GM19025 (cell line): ENCODE data around the gene MEGF11.

Source experiments
- ATAC-seq: cut with Tn5 transposase; IDR thresholded peaks from one replicate; pipeline ENCODE4 v1.9.1; 2021; ENCODE audit warnings: mild to moderate bottlenecking, low read depth, moderate library complexity; ENCODE audit not compliant: unreplicated experiment

The MEGF11 gene

GRCh38 chr15:66075947-66076346 is 177.6 kb downstream of the MEGF11 start:
- no peak for ATAC-seq

DNA sequence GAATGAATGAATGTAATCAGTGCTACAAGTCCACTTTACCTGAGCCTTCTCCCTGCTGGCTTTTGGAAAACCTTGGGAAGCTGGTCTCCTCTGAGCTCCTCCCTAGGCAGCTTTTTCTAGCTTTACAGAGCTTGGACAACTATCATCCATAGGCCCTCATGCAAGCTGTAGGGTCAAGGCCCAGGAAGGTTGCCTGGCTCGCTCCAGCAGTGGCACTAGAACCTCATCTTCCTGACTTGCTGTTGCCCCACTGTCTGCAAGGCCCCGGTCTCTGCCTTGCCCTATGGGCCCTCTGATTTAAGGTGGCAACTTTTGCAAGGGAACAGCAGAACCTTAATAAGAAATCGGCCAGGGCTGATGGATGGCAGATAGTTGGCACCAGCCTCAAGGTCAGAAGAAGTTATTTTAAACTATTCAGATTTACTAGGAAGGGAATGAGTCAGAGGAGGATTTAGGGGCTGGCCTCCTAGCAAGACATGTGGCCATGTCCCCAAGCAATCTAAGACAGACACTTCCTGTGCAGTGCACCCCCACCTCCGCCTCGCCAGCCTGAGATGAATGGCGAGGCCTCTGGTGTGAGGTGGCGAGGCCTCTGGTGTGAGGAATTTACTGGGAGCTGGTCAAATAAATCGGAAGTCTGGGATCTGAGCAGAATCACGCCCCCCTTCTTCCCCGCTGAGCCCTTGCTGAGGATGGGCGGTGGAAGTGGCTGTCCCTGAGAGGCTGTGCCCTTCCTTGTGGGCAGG is 180.8 kb downstream of the MEGF11 start:
- ATAC-seq, result no peak

DNA sequence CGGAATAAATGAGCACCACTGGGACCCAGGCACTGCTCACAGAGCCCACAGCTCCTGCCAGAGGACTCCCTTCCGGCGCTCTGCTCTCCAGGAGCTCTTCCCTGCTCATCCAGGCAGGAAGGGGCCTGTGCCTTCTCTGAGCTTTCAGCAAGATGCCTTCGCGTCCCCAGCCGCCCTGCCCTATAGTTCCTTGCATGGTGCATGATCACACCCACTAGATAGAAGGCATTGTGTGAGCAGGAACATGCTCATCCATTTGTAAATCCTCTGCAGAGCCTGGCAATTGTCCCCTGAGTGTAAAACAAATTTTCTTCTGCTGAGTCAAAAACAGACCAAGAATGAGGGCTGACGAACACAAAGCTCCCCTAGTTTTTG is 181.6 kb downstream of the MEGF11 start:
- ATAC-seq, result no peak

DNA sequence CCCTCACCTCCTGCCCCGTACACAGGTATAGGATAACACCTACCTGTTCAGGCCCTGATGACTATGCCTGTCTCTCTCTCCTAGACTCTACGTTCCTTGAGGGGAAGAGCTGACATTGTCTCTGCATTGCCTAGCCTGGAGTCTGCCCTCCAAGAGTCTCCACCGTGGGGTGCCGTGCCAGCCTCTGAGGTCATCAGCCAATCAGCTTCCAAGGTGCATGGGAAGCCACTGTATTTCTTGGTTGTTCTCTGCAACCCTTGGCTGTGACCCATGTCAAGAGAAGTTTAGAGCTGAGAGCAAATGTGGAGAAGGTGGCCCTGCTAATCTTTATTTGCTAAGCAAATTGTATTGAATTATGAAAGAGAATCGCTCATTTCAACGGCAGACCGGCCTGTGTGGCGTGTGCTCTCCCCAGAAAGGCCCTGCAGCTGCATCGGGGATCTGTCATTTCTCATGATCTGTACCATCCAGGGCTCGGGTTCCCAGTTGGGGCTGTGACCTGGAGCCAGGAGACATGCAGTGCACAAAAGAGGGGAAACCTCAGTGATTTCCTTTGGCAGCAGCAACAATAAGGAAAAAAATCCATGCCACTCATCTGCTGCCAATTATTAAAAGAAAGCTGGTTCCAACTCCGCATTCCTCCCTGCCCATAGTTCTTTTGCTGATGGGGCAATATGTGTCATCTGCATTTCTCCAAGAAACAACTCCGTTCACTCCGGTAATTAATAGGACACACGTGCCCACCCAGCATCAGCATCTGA is 182.2 kb downstream of the MEGF11 start:
- no peak for ATAC-seq

- no peak for ATAC-seq
Observed at GRCh38 chr15:66070220-66070934, 183.2 kb downstream of the MEGF11 start.

DNA sequence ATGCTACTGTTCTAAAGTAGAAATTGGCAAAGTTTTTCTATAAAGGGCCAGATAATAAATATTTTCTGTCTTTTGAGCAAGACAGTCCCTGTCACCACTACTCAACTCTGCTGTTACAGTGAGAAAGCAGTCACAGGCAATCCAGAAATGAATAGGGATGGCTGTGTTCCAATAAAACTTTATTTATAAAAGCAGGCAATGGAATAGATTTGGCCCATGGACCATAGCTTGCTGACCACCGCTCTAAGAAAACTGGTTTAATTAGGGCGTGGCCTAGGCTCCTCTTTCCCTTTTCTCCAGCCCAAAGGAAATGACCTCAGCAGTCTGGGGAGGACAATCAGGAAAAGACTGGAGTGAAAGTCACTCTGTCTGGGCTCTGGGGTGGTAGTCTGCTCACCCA is 183.8 kb downstream of the MEGF11 start:
- no peak for ATAC-seq

DNA sequence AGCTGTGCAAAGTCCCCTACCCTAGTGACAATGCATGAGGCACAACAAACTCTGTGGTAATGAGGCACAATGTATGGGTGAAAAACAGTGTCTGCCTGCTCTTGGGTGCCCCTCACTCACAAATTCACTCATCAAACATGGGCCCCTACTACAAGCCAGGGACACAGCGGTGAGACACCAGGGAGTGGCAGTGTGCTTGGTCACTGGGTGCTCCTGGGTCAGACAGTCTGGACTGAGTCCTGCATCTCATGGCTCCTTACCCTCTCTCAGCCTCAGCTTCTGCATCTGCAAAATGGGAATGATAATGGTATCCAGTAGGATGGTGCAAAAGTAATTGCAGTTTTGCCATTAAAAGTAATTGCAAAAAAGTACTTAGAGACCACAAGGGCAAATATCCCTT is 184.7 kb downstream of the MEGF11 start:
- ATAC-seq, result no peak

GRCh38 chr15:66067687-66068086 is 185.9 kb downstream of the MEGF11 start:
- no peak for ATAC-seq

- no peak for ATAC-seq
Observed at GRCh38 chr15:66066481-66066880, 187.1 kb downstream of the MEGF11 start.

GRCh38 chr15:66066005-66066404 is 187.5 kb downstream of the MEGF11 start:
- no peak for ATAC-seq

DNA sequence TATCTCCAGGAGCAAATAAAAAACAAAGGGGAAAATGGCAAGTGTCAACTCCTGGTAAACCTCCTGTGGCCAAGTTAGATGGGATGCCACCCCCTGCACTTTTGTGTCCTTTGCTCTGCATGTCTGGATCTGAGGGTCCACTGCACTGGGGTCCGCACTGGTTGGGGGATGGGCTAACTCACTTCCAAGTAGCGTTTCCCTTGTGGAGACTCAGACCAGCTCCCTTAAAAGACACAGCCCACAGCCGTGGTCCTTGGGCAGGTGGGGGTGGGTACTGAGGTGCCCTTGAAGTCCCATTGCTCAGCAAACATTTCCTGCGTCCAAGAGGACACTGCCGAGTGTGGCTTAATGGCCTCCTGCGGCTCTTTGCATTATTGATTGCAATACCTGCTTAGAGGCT is 188.2 kb downstream of the MEGF11 start:
- no peak for ATAC-seq

- no peak for ATAC-seq
Observed at GRCh38 chr15:66063147-66063546, 190.4 kb downstream of the MEGF11 start.

DNA sequence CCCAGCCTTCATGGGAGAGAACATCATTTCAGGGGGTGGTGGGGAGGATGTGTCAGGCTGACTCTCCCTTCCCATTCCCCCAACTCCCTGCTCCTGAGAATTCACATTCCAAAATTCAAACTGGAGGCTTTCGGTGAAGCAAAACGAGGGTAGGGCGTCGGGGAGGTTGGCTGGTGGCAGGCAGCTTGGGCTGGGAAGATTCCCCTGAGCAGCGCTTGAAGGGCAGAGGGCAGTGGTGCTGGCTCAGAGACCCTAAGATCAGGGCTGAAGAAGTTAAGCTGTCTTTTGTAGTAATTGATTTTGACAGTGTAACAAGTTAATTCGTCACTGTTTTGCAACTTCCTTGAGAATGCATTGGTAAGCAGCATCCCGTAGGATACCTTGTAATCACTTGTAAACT is 196.5 kb downstream of the MEGF11 start:
- ATAC-seq, result no peak

DNA sequence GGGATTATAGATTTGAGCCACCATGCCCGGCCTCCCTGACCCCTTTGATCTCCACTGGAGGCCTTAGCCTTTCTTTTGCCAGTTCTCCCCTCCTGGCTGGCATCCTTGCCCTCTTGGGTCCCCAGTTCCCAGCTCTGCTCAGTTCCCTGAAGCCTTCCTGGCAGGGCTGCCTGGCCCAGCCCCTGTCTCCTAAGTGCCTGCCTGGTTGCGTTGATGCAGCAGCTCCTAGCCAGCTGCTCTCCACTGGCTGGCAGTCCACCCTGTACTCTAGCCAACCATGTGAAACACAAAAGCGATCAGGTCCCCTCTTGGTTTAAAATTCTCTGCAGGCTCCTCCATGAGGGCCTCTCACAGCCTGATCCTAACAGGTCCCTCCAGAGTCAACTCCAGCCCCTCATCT is 199.6 kb downstream of the MEGF11 start:
- no peak for ATAC-seq

DNA sequence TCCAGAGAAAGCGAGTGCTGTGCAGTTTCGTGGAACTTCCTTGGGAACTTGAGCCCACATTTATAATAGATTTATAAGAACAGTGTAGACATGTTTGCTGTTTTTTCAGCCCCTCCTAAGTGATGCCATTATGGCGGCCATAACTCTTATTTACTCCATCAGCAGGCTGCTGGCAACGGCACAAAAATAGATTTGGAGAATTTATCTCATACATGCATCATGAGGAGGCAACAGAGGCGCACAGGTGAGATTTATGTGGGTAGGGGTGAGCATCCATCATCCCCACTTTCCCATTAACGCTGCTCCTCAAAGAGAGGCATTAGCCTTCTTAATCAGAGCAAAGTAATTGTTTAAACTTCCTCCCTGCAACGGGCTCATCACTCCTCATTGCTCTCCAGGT is 201.7 kb downstream of the MEGF11 start:
- ATAC-seq, result no peak

GRCh38 chr15:66050264-66050663 is 203.3 kb downstream of the MEGF11 start:
- no peak for ATAC-seq

DNA sequence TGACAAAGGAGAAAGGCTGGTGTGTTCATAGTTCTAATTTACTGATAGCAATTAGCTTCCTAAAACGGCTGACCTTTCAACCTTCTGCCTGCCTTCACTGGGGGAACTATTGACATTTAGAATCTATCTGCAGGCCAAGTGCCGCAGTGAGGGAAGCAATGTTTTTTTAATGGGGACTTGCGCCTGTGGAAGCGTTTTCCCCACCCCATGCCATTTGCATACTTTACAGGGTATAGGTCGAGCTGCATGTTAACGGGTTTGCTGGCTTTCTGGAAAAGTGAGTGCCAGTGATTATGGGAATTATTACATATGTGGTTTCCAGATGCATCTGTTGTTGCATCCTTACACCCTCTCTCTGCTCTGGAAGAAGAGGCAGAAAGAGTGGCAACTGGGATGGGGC is 204.2 kb downstream of the MEGF11 start:
- no peak for ATAC-seq

DNA sequence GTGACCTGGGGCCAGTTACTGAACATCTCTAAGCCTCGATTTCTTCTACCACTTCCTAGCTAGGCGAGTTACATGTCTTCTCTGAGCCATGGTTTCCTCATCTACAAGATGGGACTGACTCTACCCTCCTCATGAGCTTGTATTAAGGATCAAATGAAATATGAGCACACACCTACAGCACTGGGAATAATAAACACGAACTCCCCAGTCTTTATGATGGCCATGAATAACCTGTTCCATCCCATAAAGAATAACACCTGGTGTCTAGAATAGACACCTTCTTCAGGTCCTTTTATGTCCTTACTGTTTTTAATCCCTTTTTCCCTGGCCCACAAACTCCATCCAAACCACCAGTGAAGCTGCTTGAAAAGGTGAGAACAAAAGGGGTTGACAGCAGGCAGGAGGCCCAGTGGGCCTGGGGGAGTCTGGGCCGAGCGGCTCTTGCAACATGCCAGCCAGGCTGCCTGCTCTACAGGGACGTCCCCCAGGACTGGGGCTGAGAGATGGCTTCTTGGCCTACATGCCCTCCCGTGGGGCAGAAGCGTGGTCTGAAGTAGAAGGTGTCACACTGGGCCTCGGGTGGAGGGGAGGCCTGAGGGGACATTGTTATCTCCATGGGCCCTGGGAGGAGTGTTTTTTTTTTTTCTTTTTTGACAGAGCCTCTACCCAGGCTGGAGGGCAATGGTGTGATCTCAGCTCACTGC is 206.1 kb downstream of the MEGF11 start:
- no peak for ATAC-seq

DNA sequence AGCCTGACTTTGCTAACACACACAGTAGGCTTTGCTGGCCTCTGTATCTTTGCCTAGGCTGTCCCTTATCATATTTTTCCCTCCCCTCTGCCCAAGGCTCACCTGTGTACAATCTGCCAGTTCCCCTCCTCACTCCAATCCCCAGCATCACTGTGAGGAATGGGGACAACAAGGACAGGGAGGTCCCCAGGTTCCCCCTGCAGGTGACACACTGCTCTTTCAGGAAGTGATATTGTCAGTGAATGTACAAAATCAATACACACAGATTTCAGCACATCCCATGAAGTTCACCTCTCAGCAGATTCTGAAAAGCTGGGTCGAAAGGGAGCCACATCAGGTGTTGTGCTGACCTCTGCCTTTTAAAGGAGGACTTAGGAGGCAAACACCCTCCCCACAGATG is 206.8 kb downstream of the MEGF11 start:
- no peak for ATAC-seq

- no peak for ATAC-seq
Observed at GRCh38 chr15:66046326-66046725, 207.2 kb downstream of the MEGF11 start.

GRCh38 chr15:66045542-66045941 is 208.0 kb downstream of the MEGF11 start:
- ATAC-seq, result no peak
